ENCODE results near the gene MT1B. TPM values are rescaled to one million over a fixed set of nuclear protein-coding genes. Genes with fewer than 3 reads are reported as not detected.
"Not testable (repeated sequence)": the region's sequence is repeated elsewhere in the genome, so short reads cannot be mapped to it uniquely, and the experiment has no call there.

The MT1B gene
- total RNA-seq, 1 donor from 2014 or later = not detected

GRCh38 chr16:56664506-56664905 lies 12.8 kb downstream of the MT1B start:
- no peak overlapping the region for H3K9ac ChIP-seq (ENCODE audit: low read length)
- no peaks in the 10 kb centered on the region for H3K79me2 ChIP-seq (ENCODE audit: insufficient read depth, low read length)
- no peak overlapping the region for H3K4me3 ChIP-seq (ENCODE audit: insufficient read depth, low read depth, low read length)
- Mint-ChIP-seq H3K4me1 (ENCODE audit: low read depth, unreplicated experiment) (peaks cover 4% of the 10 kb centered on the region), H3K27ac (ENCODE audit: unreplicated experiment) (no peak overlapping the region), H3K9me3 (ENCODE audit: unreplicated experiment) (peaks cover 8% of the 10 kb centered on the region), H3K36me3 (ENCODE audit: low read depth, unreplicated experiment) (no peaks in the 10 kb centered on the region), H3K4me3 (ENCODE audit: unreplicated experiment) (no peak overlapping the region), H3K27me3 (ENCODE audit: low read depth, unreplicated experiment) (peaks cover 93% of the 10 kb centered on the region)
- H3K36me3 ChIP-seq (ENCODE audit: insufficient read depth, low read length) = no peaks in the 10 kb centered on the region
- peaks cover 2% of the 10 kb centered on the region for H3K9me3 ChIP-seq (ENCODE audit: insufficient read depth, low read depth, low read length)
- H4K20me1 ChIP-seq (ENCODE audit: insufficient read depth, low read length) = peaks cover 4% of the 10 kb centered on the region
- FAIRE-seq (no peak), DNase-seq (ENCODE audit: low read depth) (no peak)
- TF ChIP-seq EZH2 (IDR thresholded peaks at IDR 0.05; ENCODE audit: insufficient read depth, low read length) (no peak), CTCF (IDR thresholded peaks at IDR 0.05; ENCODE audit: insufficient read depth, low read depth, low read length) (no peak)
- H3K4me1 ChIP-seq (ENCODE audit: insufficient read depth, low read length) = peaks cover 11% of the 10 kb centered on the region
- peaks cover 99% of the 10 kb centered on the region for H3K27me3 ChIP-seq (ENCODE audit: insufficient read depth, low read length)
- no peak overlapping the region for H3K4me2 ChIP-seq (ENCODE audit: low read length)
- no peak overlapping the region for H2AFZ ChIP-seq (ENCODE audit: low read depth, low read length)
- H3K27ac ChIP-seq (ENCODE audit: low read depth, low read length) = no peak overlapping the region

- Histone ChIP-seq H3K27me3 (ENCODE audit: insufficient read depth, low read length) (peaks cover 99% of the 10 kb centered on the region), H3K4me1 (ENCODE audit: insufficient read depth, low read length) (peaks cover 11% of the 10 kb centered on the region)
- not testable (repeated sequence) for H3K9ac ChIP-seq (ENCODE audit: low read length); DNase-seq (ENCODE audit: low read depth); H2AFZ ChIP-seq (ENCODE audit: low read depth, low read length); H3K4me1 Mint-ChIP-seq (ENCODE audit: low read depth, unreplicated experiment); H3K9me3 ChIP-seq (ENCODE audit: insufficient read depth, low read depth, low read length); H4K20me1 ChIP-seq (ENCODE audit: insufficient read depth, low read length); H3K36me3 Mint-ChIP-seq (ENCODE audit: low read depth, unreplicated experiment); H3K27ac ChIP-seq (ENCODE audit: low read depth, low read length); H3K4me2 ChIP-seq (ENCODE audit: low read length); H3K27ac Mint-ChIP-seq (ENCODE audit: unreplicated experiment); H3K36me3 ChIP-seq (ENCODE audit: insufficient read depth, low read length); H3K4me3 Mint-ChIP-seq (ENCODE audit: unreplicated experiment); H3K79me2 ChIP-seq (ENCODE audit: insufficient read depth, low read length); FAIRE-seq; H3K4me3 ChIP-seq (ENCODE audit: insufficient read depth, low read depth, low read length)
- Mint-ChIP-seq H3K9me3 (ENCODE audit: unreplicated experiment) (peaks cover 11% of the 10 kb centered on the region), H3K27me3 (ENCODE audit: low read depth, unreplicated experiment) (peaks cover 93% of the 10 kb centered on the region)
Measured at GRCh38 chr16:56665286-56666261, 13.9 kb downstream of the MT1B start.

- Histone ChIP-seq H3K36me3 (ENCODE audit: insufficient read depth, low read length) (no peaks in the 10 kb centered on the region), H3K9me3 (ENCODE audit: insufficient read depth, low read depth, low read length) (peaks cover 2% of the 10 kb centered on the region), H4K20me1 (ENCODE audit: insufficient read depth, low read length) (peaks cover 4% of the 10 kb centered on the region), H3K4me2 (ENCODE audit: low read length) (peak within 1 kb of the TSS; percentile 64), H3K27me3 (ENCODE audit: insufficient read depth, low read length) (peaks cover 99% of the 10 kb centered on the region), H3K27ac (ENCODE audit: low read depth, low read length) (no peak within 1 kb of the TSS), H3K4me3 (ENCODE audit: insufficient read depth, low read depth, low read length) (no peak within 1 kb of the TSS), H3K9ac (ENCODE audit: low read length) (no peak within 1 kb of the TSS), H3K4me1 (ENCODE audit: insufficient read depth, low read length) (peaks cover 8% of the 10 kb centered on the region), H3K79me2 (ENCODE audit: insufficient read depth, low read length) (no peaks in the 10 kb centered on the region), H2AFZ (ENCODE audit: low read depth, low read length) (peak within 1 kb of the TSS; percentile 43)
- Mint-ChIP-seq H3K36me3 (ENCODE audit: low read depth, unreplicated experiment) (peaks cover 2% of the 10 kb centered on the region), H3K27me3 (ENCODE audit: low read depth, unreplicated experiment) (peaks cover 94% of the 10 kb centered on the region), H3K9me3 (ENCODE audit: unreplicated experiment) (peaks cover 11% of the 10 kb centered on the region), H3K27ac (ENCODE audit: unreplicated experiment) (peak within 1 kb of the TSS; percentile 47), H3K4me1 (ENCODE audit: low read depth, unreplicated experiment) (peaks cover 4% of the 10 kb centered on the region), H3K4me3 (ENCODE audit: unreplicated experiment) (no peak within 1 kb of the TSS)
- DNase-seq (ENCODE audit: low read depth) (no peak), FAIRE-seq (no peak)
- TF ChIP-seq CTCF (IDR thresholded peaks at IDR 0.05; ENCODE audit: insufficient read depth, low read depth, low read length) (no peak), EZH2 (IDR thresholded peaks at IDR 0.05; ENCODE audit: insufficient read depth, low read length) (peak; percentile 91)
Measured at GRCh38 chr16:56667581-56668571, 16.2 kb downstream of the MT1B start, which contains the start of gene MT1G. Gene MT1G, minus strand, starts transcription at chr16:56668065. Its CDS starts 72 bp downstream, at chr16:56667993.
